Measurements from ENCODE around the gene MYB. TPM values are rescaled to one million over a fixed set of nuclear protein-coding genes. Genes with fewer than 3 reads are reported as not detected.

Gene MYB
- total and polyA plus RNA-seq, 12 donors: 0.14 to 11.8 (median 0.74) TPM

DNA sequence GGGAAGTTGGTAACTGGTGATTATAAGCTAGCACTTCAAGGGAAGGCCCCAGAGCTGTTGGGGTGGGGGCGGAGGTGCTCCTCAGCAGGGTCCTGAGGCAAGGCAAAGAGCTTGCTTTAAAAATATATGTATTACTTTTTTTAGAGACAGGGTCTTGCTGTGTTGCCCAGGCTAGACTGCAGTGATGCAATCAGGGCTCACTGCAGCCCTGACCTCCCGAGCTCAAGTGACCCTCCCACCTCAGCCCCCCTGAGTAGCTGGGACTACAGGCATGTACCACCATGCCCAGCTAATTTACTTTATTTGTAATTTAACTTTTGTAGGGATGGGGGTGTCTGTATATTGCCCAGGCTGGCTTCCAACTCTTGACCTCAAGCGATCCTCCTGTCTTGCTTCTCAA lies 87.2 kb downstream of the MYB start:
- no peak for DNase-seq
- Histone ChIP-seq H3K27ac (no peak overlapping the region), H3K4me1 (replicated peaks in 1 of 2) (no peaks in the 10 kb centered on the region), H3K9me3 (replicated peaks in 1 of 3) (no peaks in the 10 kb centered on the region), H3K27me3 (no peaks in the 10 kb centered on the region), H3K36me3 (replicated peaks in 1 of 2) (no peaks in the 10 kb centered on the region), H3K4me3 (no peak overlapping the region)
- TF ChIP-seq CTCF (IDR thresholded peaks at IDR 0.05) (no peak), POLR2A (IDR thresholded peaks at IDR 0.05) (no peak)
- WGBS, 4 donors: 91 to 95% (median 92%) methylated on average over 2 to 3 of the region's 3 CpGs
- intact Hi-C loops (cut with DNase I): no loop called here

DNA sequence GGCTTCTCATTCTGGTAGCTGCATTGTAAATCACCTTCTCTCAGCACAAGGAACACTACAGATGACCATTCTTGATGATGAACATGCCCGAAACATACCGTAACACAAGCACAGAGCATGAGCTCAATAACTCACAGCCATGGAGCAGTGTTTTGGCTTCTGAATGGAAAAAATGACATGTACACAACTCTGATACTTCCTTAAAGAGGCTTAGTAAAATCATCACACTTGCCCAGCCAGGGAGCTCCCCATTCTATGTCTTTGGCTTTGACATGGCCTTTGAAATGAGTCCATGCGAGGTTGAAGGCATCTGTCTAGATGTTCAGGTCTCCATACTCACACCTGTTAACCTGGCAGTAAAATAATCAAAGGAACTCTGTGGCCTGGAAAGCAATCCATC lies 87.6 kb downstream of the MYB start:
- no peaks in the 10 kb centered on the region for H3K36me3 ChIP-seq (replicated peaks in 1 of 2)
- DNase-seq: no peak
- TF ChIP-seq POLR2A (IDR thresholded peaks at IDR 0.05): no peak
- no peak for TF ChIP-seq CTCF (IDR thresholded peaks at IDR 0.05)
- no peak overlapping the region for H3K4me3 ChIP-seq
- H3K4me1 ChIP-seq (replicated peaks in 1 of 2): no peaks in the 10 kb centered on the region
- H3K27ac ChIP-seq: no peak overlapping the region
- 97 to 100% (median 99%) methylated on average over 2 to 3 of the region's 3 CpGs for WGBS, 4 donors
- no peaks in the 10 kb centered on the region for H3K27me3 ChIP-seq
- H3K9me3 ChIP-seq (replicated peaks in 1 of 3): no peaks in the 10 kb centered on the region
- intact Hi-C loops (cut with DNase I): no loop called here

Small RNAs within 50 kb of the gene (microRNA-seq; reads per million reads assigned to microRNA genes)
- gene MIR548A2: 0 reads per million in 3 donors

Small RNAs within 50 kb of the gene (small RNA-seq; reads per million reads assigned to genes)
- 0 reads per million in 2 donors for gene MIR548A2

Other genes starting within 250 kb of the MYB start
- gene ALDH8A1, start 231.2 kb upstream of the MYB start, total RNA-seq: 1 to 10 TPM in 3 of 9 donors, under 1 TPM in 6; 0.24 to 2.2 (median 0.94) TPM
- 1 to 10 TPM in 2 of 3 donors, under 1 TPM in 1; 0.68 to 4.5 (median 2.1) TPM for gene ALDH8A1, start 231.2 kb upstream of the MYB start, polyA plus RNA-seq
- 100 to 1,000 TPM in 1 of 9 donors, 10 to 100 TPM in 8; 42.2 to 104 (median 63.7) TPM for gene HBS1L, start 126.5 kb upstream of the MYB start, total RNA-seq
- 100 to 1,000 TPM in 1 of 3 donors, 10 to 100 TPM in 2; 17.0 to 121 (median 18.7) TPM for gene HBS1L, start 126.5 kb upstream of the MYB start, polyA plus RNA-seq